ENCODE data around the gene KIAA1671. TPM values are rescaled to one million over a fixed set of nuclear protein-coding genes. Genes with fewer than 3 reads are reported as not detected.
"Not testable (repeated sequence)": the region's sequence is repeated elsewhere in the genome, so short reads cannot be mapped to it uniquely, and the experiment has no call there.

Gene KIAA1671
- total RNA-seq, 1 donor from 2014 or later: 17.3 TPM

DNA sequence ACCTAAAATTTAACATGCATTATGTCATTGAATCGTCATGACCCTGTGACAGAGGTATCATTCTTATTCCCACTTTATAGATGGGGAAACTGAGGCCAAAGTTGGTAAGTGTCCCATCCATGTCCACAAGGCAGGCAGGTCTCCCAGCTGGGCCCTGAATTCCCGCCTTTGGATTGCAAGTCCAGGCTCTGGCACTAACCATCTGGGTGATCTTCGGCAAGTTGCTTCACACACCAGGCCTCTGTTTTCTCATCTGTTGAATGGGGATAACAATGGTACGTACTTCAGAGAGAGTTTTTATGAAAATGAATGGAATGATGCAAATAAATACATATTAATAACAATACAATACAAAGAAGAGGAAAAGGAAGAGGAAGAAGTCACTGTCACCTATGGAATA, 250.6 kb downstream of the KIAA1671 start:
- H3K27ac ChIP-seq: no peak overlapping the region
- Mint-ChIP-seq H3K9me3 (no peaks in the 10 kb centered on the region), H3K27me3 (ENCODE audit: insufficient read depth, low read depth) (no peaks in the 10 kb centered on the region), H3K4me1 (peaks cover 13% of the 10 kb centered on the region), H3K4me3 (no peak overlapping the region), H3K36me3 (no peaks in the 10 kb centered on the region), H3K27ac (no peak overlapping the region)
- no peaks in the 10 kb centered on the region for H3K27me3 ChIP-seq
- H3K9ac ChIP-seq: no peak overlapping the region
- no peak overlapping the region for H3K4me3 ChIP-seq
- no peak overlapping the region for H2AFZ ChIP-seq (replicated peaks)
- TF ChIP-seq EZH2 (IDR thresholded peaks at IDR 0.05): no peak
- TF ChIP-seq, protein P1, sequence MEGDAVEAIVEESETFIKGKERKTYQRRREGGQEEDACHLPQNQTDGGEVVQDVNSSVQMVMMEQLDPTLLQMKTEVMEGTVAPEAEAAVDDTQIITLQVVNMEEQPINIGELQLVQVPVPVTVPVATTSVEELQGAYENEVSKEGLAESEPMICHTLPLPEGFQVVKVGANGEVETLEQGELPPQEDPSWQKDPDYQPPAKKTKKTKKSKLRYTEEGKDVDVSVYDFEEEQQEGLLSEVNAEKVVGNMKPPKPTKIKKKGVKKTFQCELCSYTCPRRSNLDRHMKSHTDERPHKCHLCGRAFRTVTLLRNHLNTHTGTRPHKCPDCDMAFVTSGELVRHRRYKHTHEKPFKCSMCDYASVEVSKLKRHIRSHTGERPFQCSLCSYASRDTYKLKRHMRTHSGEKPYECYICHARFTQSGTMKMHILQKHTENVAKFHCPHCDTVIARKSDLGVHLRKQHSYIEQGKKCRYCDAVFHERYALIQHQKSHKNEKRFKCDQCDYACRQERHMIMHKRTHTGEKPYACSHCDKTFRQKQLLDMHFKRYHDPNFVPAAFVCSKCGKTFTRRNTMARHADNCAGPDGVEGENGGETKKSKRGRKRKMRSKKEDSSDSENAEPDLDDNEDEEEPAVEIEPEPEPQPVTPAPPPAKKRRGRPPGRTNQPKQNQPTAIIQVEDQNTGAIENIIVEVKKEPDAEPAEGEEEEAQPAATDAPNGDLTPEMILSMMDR (IDR thresholded peaks at IDR 0.05): no peak
- no peak for TF ChIP-seq EZH2phosphoT487 (IDR thresholded peaks at IDR 0.05)
- H3K9me3 ChIP-seq (ENCODE audit: low read depth): no peaks in the 10 kb centered on the region
- DNase-seq (ENCODE audit: low spot score): no peak
- H3K36me3 ChIP-seq: no peaks in the 10 kb centered on the region
- no peaks in the 10 kb centered on the region for H3F3A ChIP-seq (ENCODE audit: low read depth)
- peaks cover 9% of the 10 kb centered on the region for H3K4me1 ChIP-seq
- H3K79me2 ChIP-seq (ENCODE audit: low read depth): no peaks in the 10 kb centered on the region
- peaks cover 15% of the 10 kb centered on the region for H4K20me1 ChIP-seq (ENCODE audit: low read depth)
- H3K4me2 ChIP-seq: no peak overlapping the region

- not testable (repeated sequence) for H3K4me1 ChIP-seq; H3K4me1 Mint-ChIP-seq; H3K9me3 Mint-ChIP-seq; H3K9me3 ChIP-seq (ENCODE audit: low read depth); H3K27me3 ChIP-seq; H3F3A ChIP-seq (ENCODE audit: low read depth); H3K4me3 ChIP-seq; H3K36me3 Mint-ChIP-seq; H3K36me3 ChIP-seq; H4K20me1 ChIP-seq (ENCODE audit: low read depth); DNase-seq (ENCODE audit: low spot score); H3K27ac Mint-ChIP-seq; H3K4me2 ChIP-seq; H3K4me3 Mint-ChIP-seq; H3K27ac ChIP-seq; H3K79me2 ChIP-seq (ENCODE audit: low read depth); H3K27me3 Mint-ChIP-seq (ENCODE audit: insufficient read depth, low read depth); H3K9ac ChIP-seq; H2AFZ ChIP-seq (replicated peaks)
Observed at GRCh38 chr22:25204547-25204946, 252.0 kb downstream of the KIAA1671 start.

DNA sequence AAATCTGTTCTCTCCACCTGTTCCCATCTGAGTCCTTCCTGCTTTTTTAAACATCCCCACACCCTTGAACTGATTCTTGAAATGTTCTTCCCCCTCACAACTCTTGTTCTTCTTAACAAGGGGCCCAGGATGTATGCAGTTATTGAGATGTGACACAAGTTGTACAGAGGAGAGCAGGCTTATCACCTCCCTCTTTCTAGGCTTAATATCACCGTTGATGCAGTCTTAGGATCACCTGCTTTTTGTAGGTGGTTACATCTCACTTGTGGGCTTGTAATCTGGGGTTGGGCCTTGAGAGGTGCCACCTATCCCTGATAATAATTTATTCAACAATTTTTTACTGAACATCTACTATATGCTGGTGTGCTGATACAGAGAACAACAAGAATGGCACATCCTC, 253.3 kb downstream of the KIAA1671 start:
- Histone ChIP-seq H3K79me2 (ENCODE audit: low read depth) (no peaks in the 10 kb centered on the region), H3K9ac (no peak overlapping the region), H3K36me3 (no peaks in the 10 kb centered on the region), H2AFZ (replicated peaks) (no peak overlapping the region), H3K4me1 (no peaks in the 10 kb centered on the region), H3F3A (ENCODE audit: low read depth) (no peaks in the 10 kb centered on the region), H3K27me3 (no peaks in the 10 kb centered on the region), H4K20me1 (ENCODE audit: low read depth) (peaks cover 7% of the 10 kb centered on the region), H3K4me2 (no peak overlapping the region), H3K27ac (no peak overlapping the region), H3K9me3 (ENCODE audit: low read depth) (no peaks in the 10 kb centered on the region), H3K4me3 (no peak overlapping the region)
- H3K36me3 Mint-ChIP-seq: no peaks in the 10 kb centered on the region
- no peak for DNase-seq (ENCODE audit: low spot score)
- no peak overlapping the region for H3K4me3 Mint-ChIP-seq
- TF ChIP-seq EZH2 (IDR thresholded peaks at IDR 0.05): no peak
- TF ChIP-seq, protein P1 (IDR thresholded peaks at IDR 0.05): no peak
- TF ChIP-seq EZH2phosphoT487 (IDR thresholded peaks at IDR 0.05): no peak
- H3K4me1 Mint-ChIP-seq: no peaks in the 10 kb centered on the region
- H3K27me3 Mint-ChIP-seq (ENCODE audit: insufficient read depth, low read depth): no peaks in the 10 kb centered on the region
- no peaks in the 10 kb centered on the region for H3K9me3 Mint-ChIP-seq
- H3K27ac Mint-ChIP-seq: no peak overlapping the region

- Mint-ChIP-seq H3K27ac (no peak overlapping the region), H3K36me3 (no peaks in the 10 kb centered on the region), H3K4me1 (no peaks in the 10 kb centered on the region), H3K4me3 (no peak overlapping the region), H3K9me3 (no peaks in the 10 kb centered on the region), H3K27me3 (ENCODE audit: insufficient read depth, low read depth) (no peaks in the 10 kb centered on the region)
- DNase-seq (ENCODE audit: low spot score): no peak
- Histone ChIP-seq H3K9ac (no peak overlapping the region), H4K20me1 (ENCODE audit: low read depth) (peaks cover 2% of the 10 kb centered on the region), H3K9me3 (ENCODE audit: low read depth) (no peaks in the 10 kb centered on the region), H2AFZ (replicated peaks) (no peak overlapping the region), H3K4me1 (no peaks in the 10 kb centered on the region), H3K4me3 (no peak overlapping the region), H3K79me2 (ENCODE audit: low read depth) (no peaks in the 10 kb centered on the region), H3K27me3 (no peaks in the 10 kb centered on the region), H3K4me2 (no peak overlapping the region), H3K27ac (no peak overlapping the region), H3F3A (ENCODE audit: low read depth) (no peaks in the 10 kb centered on the region), H3K36me3 (no peaks in the 10 kb centered on the region)
- TF ChIP-seq, protein P1 (IDR thresholded peaks at IDR 0.05): no peak
- no peak for TF ChIP-seq EZH2 (IDR thresholded peaks at IDR 0.05)
- no peak for TF ChIP-seq EZH2phosphoT487 (IDR thresholded peaks at IDR 0.05)
Observed at GRCh38 chr22:25206998-25207397, 254.5 kb downstream of the KIAA1671 start.
